Panc1 (cell line): ENCODE data around the gene FAAP20. TPM values are rescaled to one million over a fixed set of nuclear protein-coding genes. Genes with fewer than 3 reads are reported as not detected.

ENCODE experiments used
- ATAC-seq: fragments of 200-7000 bp; cut with Tn5 transposase; 2 replicates; pipeline ENCODE4 v1.9.1; 2020; ENCODE audit warnings: mild to moderate bottlenecking, moderate library complexity
- BruUV-seq: library from RNA; stranded (reverse); fragments of 400-500 nt; replicated peaks from 2 replicates; lab custom pipeline; 2021; lab: Mats Ljungman, UMichigan
- CTCF ChIA-PET: fragments of 300-600 bp; sonication (Branson Sonifier 250); formaldehyde crosslinking; loops from one replicate; lab custom pipeline; 2022; ENCODE audit warnings: antibody characterized with exemption; lab: Charles Lee
- POLR2A ChIA-PET: fragments of 300-600 bp; sonication (Branson Sonifier 250); formaldehyde crosslinking; loops from one replicate; lab custom pipeline; 2022; ENCODE audit warnings: antibody characterized with exemption; lab: Charles Lee
- DNase-seq: peaks from one replicate; pipeline ENCODE4 v3.0.0-alpha.2; 2010; ENCODE audit warnings: low read depth, low spot score
- H3K27ac ChIP-seq: 2 replicates; pipeline ENCODE4 v1.5.1; 2011; ENCODE audit warnings: mild to moderate bottlenecking, low read length, inconsistent platforms
- H3K27me3 ChIP-seq: fragments of 200-500 bp; sonication (Bioruptor generic); 2 replicates; pipeline ENCODE4 v1.6.0; 2014; ENCODE audit warnings: low read length, inconsistent platforms; ENCODE audit not compliant: control insufficient read depth, insufficient read depth
- H3K36me3 ChIP-seq: fragments of 200-500 bp; sonication (Bioruptor generic); 2 replicates; pipeline ENCODE4 v1.5.1; 2014; ENCODE audit warnings: inconsistent platforms, mild to moderate bottlenecking, low read length, moderate library complexity; ENCODE audit not compliant: control insufficient read depth, insufficient read depth
- H3K4me1 ChIP-seq: 2 replicates; pipeline ENCODE4 v1.5.1; 2011; ENCODE audit warnings: inconsistent platforms, mild to moderate bottlenecking, low read length, moderate library complexity; ENCODE audit not compliant: control insufficient read depth, insufficient read depth
- H3K4me3 ChIP-seq, 2 experiments: 2 replicates each; pipeline ENCODE4 v1.5.1; 2011 to 2012; ENCODE audit warnings: low read depth in 2 of 2, low read length in 2 of 2, mild to moderate bottlenecking in 2 of 2, inconsistent platforms in 1 of 2, moderate library complexity in 1 of 2
- H3K9me3 ChIP-seq: fragments of 200-500 bp; sonication (Bioruptor generic); 2 replicates; pipeline ENCODE4 v1.5.1; 2014; ENCODE audit warnings: low read depth, mild to moderate bottlenecking, inconsistent platforms, low read length, moderate library complexity; ENCODE audit not compliant: control insufficient read depth, insufficient read depth
- POLR2AphosphoS5 ChIP-seq: IDR thresholded peaks from 2 replicates; pipeline ENCODE4 v1.6.1; 2012; ENCODE audit warnings: mild to moderate bottlenecking, low read depth, low read length, moderate library complexity
- SIN3A ChIP-seq: IDR thresholded peaks from 2 replicates; pipeline ENCODE4 v1.6.1; 2012; ENCODE audit warnings: low read depth, mild to moderate bottlenecking, low read length, moderate library complexity, borderline replicate concordance; ENCODE audit not compliant: insufficient read depth
- TCF7L2 ChIP-seq: IDR thresholded peaks from 2 replicates; pipeline ENCODE4 v1.6.1; 2011; ENCODE audit warnings: mild to moderate bottlenecking, low read depth, low read length, inconsistent platforms
- in situ Hi-C: cut with HindIII; loops from 2 replicates; pipeline ENCODE4 v1.10.0; 2016; ENCODE audit warnings: low sequenced_read_pairs, low pct_unique_long_range_greater_than_20kb
- intact Hi-C: fragments of 100-400 bp; cut with micrococcal nuclease; formaldehyde crosslinking; loops from one replicate; pipeline ENCODE4 v1.10.0; 2022; ENCODE audit not compliant: unreplicated experiment
- total RNA-seq: library from RNA; stranded (reverse); gene quantifications from one replicate; pipeline ENCODE4 v1.2.1, GENCODE V29; 2021; ENCODE audit not compliant: unreplicated experiment
- TF ChIP-seq, protein P1 (sequence below): fragments of 450-650 bp; IDR thresholded peaks from 2 replicates; pipeline ENCODE4 v1.5.1; 2017; ENCODE audit warnings: mild to moderate bottlenecking
- TF ChIP-seq, protein P2 (sequence below), 2 experiments: IDR thresholded peaks; 2 replicates each; pipeline ENCODE4 v1.6.1; 2011 to 2012; ENCODE audit warnings: low read depth in 2 of 2, control low read depth in 1 of 2, low read length in 1 of 2, mild to moderate bottlenecking in 1 of 2, moderate library complexity in 1 of 2; ENCODE audit not compliant: insufficient read depth in 1 of 2

FAAP20 gene
- total RNA-seq, 1 experiment from 2014 or later: 177 TPM

DNA sequence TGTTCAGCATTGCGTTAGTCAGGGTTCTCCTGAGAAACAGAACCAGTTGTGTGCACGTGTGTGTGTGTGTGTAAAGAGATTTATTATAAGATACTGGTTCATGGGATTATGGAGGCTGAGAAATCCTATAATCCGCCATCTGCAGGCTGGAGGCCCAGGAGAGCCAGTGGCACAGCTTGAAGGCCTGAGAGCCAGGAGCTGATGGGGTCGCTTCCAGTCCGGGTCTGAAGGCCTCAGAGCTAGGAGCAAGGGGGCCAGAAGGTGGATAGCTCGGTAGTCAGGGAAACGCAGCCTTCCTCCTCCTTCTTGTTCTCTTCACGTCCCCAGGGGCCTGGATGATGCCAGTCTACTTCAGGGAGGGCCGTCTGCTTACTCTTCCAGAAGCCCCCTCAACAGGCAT lies 37.7 kb downstream of the FAAP20 start:
- CTCF ChIA-PET: interaction anchor here (0.6 to 0.9 kb wide), 3 partner anchors 11 to 883 kb away, joined by 3 to 4 read pairs (median 3); partner anchors contain the start of gene UBE2J2
- Histone ChIP-seq H3K27me3 (no peaks in the 10 kb centered on the region), H3K36me3 (no peaks in the 10 kb centered on the region), H3K27ac (no peak overlapping the region), H3K9me3 (no peaks in the 10 kb centered on the region), H3K4me3 (no peak overlapping the region), H3K4me1 (no peaks in the 10 kb centered on the region)
- BruUV-seq: no TSS peak
- ATAC-seq: no peak
- POLR2A ChIA-PET: no interaction called here
- intact Hi-C loops: no loop called here
- in situ Hi-C loops: no loop called here
- TF ChIP-seq, protein P1, sequence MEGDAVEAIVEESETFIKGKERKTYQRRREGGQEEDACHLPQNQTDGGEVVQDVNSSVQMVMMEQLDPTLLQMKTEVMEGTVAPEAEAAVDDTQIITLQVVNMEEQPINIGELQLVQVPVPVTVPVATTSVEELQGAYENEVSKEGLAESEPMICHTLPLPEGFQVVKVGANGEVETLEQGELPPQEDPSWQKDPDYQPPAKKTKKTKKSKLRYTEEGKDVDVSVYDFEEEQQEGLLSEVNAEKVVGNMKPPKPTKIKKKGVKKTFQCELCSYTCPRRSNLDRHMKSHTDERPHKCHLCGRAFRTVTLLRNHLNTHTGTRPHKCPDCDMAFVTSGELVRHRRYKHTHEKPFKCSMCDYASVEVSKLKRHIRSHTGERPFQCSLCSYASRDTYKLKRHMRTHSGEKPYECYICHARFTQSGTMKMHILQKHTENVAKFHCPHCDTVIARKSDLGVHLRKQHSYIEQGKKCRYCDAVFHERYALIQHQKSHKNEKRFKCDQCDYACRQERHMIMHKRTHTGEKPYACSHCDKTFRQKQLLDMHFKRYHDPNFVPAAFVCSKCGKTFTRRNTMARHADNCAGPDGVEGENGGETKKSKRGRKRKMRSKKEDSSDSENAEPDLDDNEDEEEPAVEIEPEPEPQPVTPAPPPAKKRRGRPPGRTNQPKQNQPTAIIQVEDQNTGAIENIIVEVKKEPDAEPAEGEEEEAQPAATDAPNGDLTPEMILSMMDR: no peak
- no peak for TF ChIP-seq TCF7L2
- TF ChIP-seq POLR2AphosphoS5: no peak
- DNase-seq: no peak

DNA sequence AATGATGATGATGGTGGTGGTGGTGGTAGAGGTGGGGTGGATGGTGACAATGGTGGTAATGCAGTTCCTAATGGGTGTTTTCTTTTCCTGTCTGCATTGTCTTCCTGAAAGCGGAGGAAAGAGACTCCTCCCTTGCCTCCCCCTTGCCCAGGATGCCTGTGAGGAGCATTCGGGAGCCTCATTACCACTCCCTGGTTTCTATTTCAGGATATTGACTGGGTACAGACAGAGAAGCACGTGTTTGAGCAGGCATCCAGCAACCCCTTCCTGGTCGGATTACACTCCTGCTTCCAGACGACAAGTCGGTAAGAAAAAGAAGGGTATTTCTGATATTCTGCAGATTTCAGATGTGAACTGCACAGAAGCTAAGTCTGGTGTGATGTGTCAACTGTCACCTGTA lies 38.8 kb downstream of the FAAP20 start:
- H3K36me3 ChIP-seq: no peaks in the 10 kb centered on the region
- in situ Hi-C loops: no loop called here
- CTCF ChIA-PET: no interaction called here
- POLR2A ChIA-PET: no interaction called here
- no peak overlapping the region for H3K27ac ChIP-seq
- no peaks in the 10 kb centered on the region for H3K27me3 ChIP-seq
- no peak overlapping the region for H3K4me3 ChIP-seq
- H3K4me1 ChIP-seq: no peaks in the 10 kb centered on the region
- BruUV-seq: no TSS peak
- intact Hi-C loops: no loop called here
- ATAC-seq (no peak), DNase-seq (no peak)
- TF ChIP-seq, protein P1: no peak
- no peak for TF ChIP-seq POLR2AphosphoS5
- TF ChIP-seq TCF7L2: no peak
- no peak for TF ChIP-seq SIN3A
- TF ChIP-seq, protein P2, sequence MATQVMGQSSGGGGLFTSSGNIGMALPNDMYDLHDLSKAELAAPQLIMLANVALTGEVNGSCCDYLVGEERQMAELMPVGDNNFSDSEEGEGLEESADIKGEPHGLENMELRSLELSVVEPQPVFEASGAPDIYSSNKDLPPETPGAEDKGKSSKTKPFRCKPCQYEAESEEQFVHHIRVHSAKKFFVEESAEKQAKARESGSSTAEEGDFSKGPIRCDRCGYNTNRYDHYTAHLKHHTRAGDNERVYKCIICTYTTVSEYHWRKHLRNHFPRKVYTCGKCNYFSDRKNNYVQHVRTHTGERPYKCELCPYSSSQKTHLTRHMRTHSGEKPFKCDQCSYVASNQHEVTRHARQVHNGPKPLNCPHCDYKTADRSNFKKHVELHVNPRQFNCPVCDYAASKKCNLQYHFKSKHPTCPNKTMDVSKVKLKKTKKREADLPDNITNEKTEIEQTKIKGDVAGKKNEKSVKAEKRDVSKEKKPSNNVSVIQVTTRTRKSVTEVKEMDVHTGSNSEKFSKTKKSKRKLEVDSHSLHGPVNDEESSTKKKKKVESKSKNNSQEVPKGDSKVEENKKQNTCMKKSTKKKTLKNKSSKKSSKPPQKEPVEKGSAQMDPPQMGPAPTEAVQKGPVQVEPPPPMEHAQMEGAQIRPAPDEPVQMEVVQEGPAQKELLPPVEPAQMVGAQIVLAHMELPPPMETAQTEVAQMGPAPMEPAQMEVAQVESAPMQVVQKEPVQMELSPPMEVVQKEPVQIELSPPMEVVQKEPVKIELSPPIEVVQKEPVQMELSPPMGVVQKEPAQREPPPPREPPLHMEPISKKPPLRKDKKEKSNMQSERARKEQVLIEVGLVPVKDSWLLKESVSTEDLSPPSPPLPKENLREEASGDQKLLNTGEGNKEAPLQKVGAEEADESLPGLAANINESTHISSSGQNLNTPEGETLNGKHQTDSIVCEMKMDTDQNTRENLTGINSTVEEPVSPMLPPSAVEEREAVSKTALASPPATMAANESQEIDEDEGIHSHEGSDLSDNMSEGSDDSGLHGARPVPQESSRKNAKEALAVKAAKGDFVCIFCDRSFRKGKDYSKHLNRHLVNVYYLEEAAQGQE (IDR thresholded peaks at IDR 0.05; ENCODE audit: insufficient read depth in 1 of 2, low read depth in 2 of 2, low read length in 1 of 2): no peak
- no peaks in the 10 kb centered on the region for H3K9me3 ChIP-seq
